ENCODE data around the gene PSMB5. TPM values are rescaled to one million over a fixed set of nuclear protein-coding genes. Genes with fewer than 3 reads are reported as not detected.

The PSMB5 gene
- total RNA-seq, 1 experiment from 2014 or later = 224 TPM

GRCh38 chr14:23041729-23042128 lies 7.0 kb upstream of the PSMB5 start:
- ATAC-seq = no peak

More at GRCh38 chr14:23041729-23042128, 7.0 kb upstream of the PSMB5 start:
- TF ChIP-seq IRF1 (CRISPR knock-in tag; IDR thresholded peaks at IDR 0.05) (no peak), NR1H2 (CRISPR knock-in tag; IDR thresholded peaks at IDR 0.05) (no peak), TCF7 (CRISPR knock-in tag; IDR thresholded peaks at IDR 0.05; ENCODE audit: low read depth) (no peak), E2F4 (CRISPR knock-in tag; IDR thresholded peaks at IDR 0.05; ENCODE audit: borderline replicate concordance, low read depth) (no peak), NR3C1 (CRISPR knock-in tag; conservative IDR thresholded peaks at IDR 0.05; ENCODE audit: low read depth) (no peak), CREM (CRISPR knock-in tag; IDR thresholded peaks at IDR 0.05) (no peak), IRF2 (CRISPR knock-in tag; IDR thresholded peaks at IDR 0.05; ENCODE audit: borderline replicate concordance, low read depth) (no peak), NR2C2 (CRISPR knock-in tag; IDR thresholded peaks at IDR 0.05) (no peak), ZNF416 (CRISPR knock-in tag; IDR thresholded peaks at IDR 0.05) (no peak), ZNF396 (CRISPR knock-in tag; IDR thresholded peaks at IDR 0.05; ENCODE audit: borderline replicate concordance) (no peak), ZNF317 (CRISPR knock-in tag; IDR thresholded peaks at IDR 0.05; ENCODE audit: borderline replicate concordance, low read depth) (no peak), SOX15 (CRISPR knock-in tag; IDR thresholded peaks at IDR 0.05) (no peak), KAT7 (CRISPR knock-in tag; IDR thresholded peaks at IDR 0.05; ENCODE audit: borderline replicate concordance) (no peak), MXD4 (CRISPR knock-in tag; IDR thresholded peaks at IDR 0.05; ENCODE audit: borderline replicate concordance) (no peak)
- TF ChIP-seq, protein P1, sequence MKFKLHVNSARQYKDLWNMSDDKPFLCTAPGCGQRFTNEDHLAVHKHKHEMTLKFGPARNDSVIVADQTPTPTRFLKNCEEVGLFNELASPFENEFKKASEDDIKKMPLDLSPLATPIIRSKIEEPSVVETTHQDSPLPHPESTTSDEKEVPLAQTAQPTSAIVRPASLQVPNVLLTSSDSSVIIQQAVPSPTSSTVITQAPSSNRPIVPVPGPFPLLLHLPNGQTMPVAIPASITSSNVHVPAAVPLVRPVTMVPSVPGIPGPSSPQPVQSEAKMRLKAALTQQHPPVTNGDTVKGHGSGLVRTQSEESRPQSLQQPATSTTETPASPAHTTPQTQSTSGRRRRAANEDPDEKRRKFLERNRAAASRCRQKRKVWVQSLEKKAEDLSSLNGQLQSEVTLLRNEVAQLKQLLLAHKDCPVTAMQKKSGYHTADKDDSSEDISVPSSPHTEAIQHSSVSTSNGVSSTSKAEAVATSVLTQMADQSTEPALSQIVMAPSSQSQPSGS (CRISPR knock-in tag; IDR thresholded peaks at IDR 0.05; ENCODE audit: borderline replicate concordance, low read depth) = no peak
- TF ChIP-seq, protein P2, sequence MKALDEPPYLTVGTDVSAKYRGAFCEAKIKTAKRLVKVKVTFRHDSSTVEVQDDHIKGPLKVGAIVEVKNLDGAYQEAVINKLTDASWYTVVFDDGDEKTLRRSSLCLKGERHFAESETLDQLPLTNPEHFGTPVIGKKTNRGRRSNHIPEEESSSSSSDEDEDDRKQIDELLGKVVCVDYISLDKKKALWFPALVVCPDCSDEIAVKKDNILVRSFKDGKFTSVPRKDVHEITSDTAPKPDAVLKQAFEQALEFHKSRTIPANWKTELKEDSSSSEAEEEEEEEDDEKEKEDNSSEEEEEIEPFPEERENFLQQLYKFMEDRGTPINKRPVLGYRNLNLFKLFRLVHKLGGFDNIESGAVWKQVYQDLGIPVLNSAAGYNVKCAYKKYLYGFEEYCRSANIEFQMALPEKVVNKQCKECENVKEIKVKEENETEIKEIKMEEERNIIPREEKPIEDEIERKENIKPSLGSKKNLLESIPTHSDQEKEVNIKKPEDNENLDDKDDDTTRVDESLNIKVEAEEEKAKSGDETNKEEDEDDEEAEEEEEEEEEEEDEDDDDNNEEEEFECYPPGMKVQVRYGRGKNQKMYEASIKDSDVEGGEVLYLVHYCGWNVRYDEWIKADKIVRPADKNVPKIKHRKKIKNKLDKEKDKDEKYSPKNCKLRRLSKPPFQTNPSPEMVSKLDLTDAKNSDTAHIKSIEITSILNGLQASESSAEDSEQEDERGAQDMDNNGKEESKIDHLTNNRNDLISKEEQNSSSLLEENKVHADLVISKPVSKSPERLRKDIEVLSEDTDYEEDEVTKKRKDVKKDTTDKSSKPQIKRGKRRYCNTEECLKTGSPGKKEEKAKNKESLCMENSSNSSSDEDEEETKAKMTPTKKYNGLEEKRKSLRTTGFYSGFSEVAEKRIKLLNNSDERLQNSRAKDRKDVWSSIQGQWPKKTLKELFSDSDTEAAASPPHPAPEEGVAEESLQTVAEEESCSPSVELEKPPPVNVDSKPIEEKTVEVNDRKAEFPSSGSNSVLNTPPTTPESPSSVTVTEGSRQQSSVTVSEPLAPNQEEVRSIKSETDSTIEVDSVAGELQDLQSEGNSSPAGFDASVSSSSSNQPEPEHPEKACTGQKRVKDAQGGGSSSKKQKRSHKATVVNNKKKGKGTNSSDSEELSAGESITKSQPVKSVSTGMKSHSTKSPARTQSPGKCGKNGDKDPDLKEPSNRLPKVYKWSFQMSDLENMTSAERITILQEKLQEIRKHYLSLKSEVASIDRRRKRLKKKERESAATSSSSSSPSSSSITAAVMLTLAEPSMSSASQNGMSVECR (CRISPR knock-in tag; IDR thresholded peaks at IDR 0.05; ENCODE audit: borderline replicate concordance) = no peak
- TF ChIP-seq, protein P3, sequence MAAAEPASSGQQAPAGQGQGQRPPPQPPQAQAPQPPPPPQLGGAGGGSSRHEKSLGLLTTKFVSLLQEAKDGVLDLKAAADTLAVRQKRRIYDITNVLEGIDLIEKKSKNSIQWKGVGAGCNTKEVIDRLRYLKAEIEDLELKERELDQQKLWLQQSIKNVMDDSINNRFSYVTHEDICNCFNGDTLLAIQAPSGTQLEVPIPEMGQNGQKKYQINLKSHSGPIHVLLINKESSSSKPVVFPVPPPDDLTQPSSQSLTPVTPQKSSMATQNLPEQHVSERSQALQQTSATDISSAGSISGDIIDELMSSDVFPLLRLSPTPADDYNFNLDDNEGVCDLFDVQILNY (CRISPR knock-in tag; IDR thresholded peaks at IDR 0.05) = no peak
- TF ChIP-seq, protein P4, sequence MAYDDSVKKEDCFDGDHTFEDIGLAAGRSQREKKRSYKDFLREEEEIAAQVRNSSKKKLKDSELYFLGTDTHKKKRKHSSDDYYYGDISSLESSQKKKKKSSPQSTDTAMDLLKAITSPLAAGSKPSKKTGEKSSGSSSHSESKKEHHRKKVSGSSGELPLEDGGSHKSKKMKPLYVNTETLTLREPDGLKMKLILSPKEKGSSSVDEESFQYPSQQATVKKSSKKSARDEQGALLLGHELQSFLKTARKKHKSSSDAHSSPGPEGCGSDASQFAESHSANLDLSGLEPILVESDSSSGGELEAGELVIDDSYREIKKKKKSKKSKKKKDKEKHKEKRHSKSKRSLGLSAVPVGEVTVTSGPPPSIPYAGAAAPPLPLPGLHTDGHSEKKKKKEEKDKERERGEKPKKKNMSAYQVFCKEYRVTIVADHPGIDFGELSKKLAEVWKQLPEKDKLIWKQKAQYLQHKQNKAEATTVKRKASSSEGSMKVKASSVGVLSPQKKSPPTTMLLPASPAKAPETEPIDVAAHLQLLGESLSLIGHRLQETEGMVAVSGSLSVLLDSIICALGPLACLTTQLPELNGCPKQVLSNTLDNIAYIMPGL (CRISPR knock-in tag; IDR thresholded peaks at IDR 0.05) = no peak
- Mint-ChIP-seq H3K27ac (no peak overlapping the region), H3K4me1 (peaks cover 5% of the 10 kb centered on the region; the same call in 1 of the 2 replicates), H3K4me3 (no peak overlapping the region), H3K27me3 (ENCODE audit: low read depth) (no peaks in the 10 kb centered on the region), H3K36me3 (no peaks in the 10 kb centered on the region), H3K9me3 (no peaks in the 10 kb centered on the region)
- ChIA-PET POLR2A (no interaction called here), CTCF (interaction anchor here (0.9 to 5.8 kb wide), 10 partner anchors 9 to 79 kb away, joined by 3 to 44 read pairs (median 8); partner anchors contain the start of gene CDH24)
- no peak for DNase-seq (ENCODE audit: low spot score)
